GM18870 (cell line): ENCODE results near the gene TTLL3.

Experiments used
- ATAC-seq: cut with Tn5 transposase; IDR thresholded peaks from one replicate; pipeline ENCODE4 v1.9.1; 2021; ENCODE audit warnings: moderate library complexity; ENCODE audit not compliant: unreplicated experiment

The TTLL3 gene

DNA sequence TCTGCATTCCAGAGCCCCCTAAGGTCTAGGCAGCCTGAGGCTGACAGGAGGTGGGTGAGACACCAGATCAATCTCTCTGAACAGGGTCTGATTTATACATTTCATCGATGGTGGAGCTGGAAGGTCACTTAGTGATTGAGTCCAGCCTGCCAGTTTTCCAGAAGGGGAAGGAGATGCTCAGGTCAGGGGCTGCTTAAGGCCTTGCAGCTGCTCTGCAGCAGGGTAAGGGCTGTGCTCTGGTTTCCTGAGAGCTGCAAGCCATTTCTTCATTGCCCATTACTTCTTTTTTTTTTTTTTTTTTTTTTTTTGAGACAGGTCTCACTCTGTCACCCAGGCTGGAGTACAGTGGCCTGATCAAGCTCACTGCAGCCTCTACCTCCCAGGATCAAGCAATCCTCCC lies 28.5 kb upstream of the TTLL3 start:
- ATAC-seq = no peak

DNA sequence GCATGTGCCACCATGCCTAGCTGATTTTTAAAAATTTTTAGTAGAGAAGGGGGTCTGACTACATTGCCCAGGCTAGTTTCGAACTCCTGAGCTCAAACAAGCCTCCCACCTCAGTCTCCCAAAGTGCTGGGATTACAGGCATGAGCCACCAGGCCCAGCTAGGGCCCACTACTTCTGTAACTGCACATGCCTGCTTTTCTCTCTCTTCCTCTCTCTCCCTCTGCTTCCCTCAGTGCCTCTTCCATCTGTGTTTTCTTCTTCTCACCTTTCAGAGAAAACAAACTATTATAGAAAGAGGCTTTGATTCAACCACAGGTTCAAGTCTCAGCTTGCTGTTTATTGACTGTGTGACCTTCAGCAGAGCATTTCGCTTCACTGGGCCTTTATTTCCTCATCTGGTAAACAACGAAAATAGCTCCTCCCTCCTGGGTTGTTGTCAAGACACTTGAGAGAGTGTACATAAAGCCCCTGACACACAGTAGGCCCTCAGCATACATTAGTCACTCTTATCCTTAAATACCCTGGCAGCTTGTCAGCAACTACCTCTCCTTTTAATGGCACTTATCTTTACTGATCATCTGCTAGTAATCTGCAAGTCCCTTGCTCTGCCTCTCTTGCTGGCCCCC lies 28.0 kb upstream of the TTLL3 start:
- ATAC-seq = no peak

DNA sequence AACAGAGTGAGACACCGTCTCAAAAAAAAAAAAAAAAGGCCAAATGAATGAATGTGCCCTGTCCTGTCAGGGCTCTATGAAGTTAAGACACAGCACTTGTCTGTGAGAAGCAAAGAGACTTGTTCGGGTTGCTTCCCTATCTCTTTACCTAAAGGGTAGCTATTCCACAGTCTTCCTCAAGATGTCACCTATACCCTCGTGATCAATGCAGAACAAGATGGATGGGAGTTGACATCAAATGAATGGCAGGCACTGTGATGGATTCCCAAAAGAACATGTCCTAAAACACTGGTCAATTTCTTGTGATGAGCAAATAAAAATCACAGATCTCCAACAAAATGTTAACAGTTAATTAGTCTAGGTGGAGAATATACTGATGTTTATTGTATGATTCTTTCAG lies 27.3 kb upstream of the TTLL3 start:
- ATAC-seq = no peak

DNA sequence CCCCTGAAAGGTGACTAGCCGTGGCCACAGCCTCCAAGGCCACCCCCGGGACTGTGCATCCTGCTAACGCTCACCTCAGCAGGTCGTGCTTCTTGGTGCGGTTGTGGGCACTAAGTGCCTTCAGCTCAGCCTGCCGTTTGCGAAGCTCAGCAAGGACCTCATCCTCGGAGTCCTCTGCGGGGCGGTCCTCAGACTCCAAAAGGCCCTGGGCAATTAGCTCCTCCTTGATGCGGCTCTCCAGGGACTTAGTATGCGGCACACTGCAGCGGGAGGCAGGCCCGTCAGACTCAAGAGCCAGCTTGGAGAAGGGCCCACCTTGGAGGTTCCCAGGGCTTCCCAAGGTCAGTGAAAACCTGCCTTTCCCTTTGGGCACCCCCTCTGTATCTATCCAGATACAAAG lies 26.1 kb upstream of the TTLL3 start:
- ATAC-seq = no peak

DNA sequence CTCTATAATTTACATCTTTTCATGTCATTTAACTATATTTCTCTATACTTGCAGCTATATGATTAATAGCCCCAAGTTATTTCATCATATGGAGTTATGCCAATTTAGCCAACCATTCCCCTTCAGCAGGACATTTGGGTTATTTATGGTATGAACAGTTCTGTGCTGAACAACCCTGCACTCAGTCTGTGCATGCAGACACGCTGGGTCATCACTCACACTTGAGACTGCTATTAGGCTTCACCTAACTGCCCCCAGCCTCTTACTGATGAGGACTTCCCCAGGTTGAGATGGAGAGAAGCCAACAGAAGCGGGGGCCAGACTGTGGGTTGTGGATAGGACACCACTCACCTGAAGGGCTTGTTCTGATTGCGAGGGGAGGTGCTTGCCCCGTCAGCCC lies 25.1 kb upstream of the TTLL3 start:
- no peak for ATAC-seq

DNA sequence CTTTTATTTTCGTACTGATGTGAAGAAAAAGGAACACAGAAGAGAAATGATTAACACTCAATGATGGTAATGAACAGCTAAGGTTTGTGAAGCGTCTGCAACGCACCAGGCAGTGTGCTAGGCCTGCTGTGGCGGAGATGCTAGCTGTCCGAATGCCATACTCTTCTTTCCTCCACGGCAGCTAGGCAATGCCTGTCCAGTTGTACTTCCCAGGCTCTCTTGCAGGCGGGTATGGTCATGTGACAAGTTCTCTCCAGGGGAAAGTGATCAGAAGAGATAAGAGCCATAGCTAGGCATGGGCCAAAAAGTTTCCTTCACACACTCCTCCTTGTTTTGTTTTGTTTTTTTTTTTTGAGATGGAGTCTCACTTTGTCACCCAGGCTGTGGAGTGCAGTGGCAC lies 24.5 kb upstream of the TTLL3 start:
- ATAC-seq = no peak

DNA sequence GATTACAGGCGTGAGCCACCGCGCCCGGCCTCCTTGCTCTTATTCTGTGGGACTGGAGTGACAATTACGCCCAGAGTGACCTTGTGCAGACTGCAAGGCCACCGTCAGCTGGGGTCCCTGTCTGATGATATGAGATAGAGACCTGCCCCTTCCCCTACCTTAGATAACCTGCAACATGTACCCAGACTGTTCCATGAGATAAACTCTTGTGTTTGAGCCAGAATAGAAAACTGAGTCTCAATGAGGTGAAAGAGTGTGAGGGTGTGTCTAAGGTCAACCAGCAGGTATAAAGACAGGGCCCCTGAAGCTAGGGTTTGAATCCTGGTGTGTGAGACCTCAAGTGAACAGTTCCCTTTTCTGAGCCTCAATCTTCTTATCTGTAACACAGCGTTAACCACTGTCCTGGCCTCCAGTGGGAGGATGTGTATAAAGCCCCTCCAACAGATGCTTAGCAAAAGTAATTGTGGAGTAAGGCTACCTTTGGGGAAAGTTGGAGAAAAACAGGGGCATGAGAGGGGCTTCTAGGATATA lies 23.8 kb upstream of the TTLL3 start:
- ATAC-seq = no peak

DNA sequence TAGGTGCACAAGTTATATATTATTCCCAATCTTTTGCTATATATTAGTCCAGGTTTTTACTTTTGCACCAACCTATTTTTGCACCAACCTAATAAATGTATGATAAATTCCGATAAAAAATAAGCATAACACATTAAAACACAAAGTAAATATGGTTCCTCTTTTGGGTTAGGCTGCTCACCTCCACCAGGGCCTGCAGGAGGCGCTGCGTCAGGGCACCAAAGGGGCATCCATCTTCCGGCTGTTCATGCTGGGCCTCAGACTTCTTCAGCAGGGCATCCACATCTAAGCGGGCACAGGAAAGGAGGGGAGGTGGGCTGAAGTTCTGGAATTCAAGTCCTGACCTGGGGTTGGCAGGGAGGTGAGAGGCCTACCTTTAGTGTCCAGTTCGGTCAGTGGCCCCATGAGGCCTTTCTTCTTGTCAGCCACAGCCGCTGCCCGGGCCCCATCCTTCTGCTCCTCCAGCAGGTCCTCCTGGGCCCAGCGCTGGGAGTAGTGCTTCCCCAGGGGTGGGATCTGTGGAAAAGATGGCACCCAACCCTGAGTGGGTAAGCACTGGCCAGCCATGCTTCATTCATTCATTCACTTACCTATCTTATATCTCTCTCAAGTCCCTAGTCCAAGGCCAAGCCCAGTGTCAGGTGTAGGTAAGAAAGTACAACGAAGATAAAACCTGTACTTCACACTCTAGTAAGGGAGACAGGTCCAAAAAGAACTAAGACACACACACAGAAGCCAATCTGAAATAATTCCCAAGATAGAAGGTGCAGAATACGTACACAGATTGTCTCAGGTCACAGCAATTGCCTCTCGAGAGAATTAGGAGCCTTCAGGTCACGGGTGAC lies 23.0 kb upstream of the TTLL3 start:
- no peak for ATAC-seq

DNA sequence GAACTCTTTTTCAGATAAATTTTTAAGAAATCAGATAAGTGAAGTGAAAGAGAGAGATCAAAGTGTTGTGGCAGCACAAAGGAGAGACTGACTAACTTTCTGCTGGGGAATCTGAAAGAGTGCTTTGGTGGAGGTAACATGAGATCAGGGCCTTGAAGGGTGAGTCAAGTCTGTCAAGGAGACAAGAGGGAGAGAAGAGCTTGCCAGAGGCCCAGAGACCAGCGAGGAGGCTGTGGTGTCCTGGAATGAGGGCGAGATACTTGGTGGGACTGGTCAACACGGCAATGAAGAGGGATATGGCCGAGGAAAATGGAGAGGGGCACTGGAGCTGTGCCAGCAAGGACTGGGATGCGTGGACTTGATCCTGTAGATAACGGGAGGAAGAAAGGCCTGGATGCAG lies 22.3 kb upstream of the TTLL3 start:
- ATAC-seq = no peak

DNA sequence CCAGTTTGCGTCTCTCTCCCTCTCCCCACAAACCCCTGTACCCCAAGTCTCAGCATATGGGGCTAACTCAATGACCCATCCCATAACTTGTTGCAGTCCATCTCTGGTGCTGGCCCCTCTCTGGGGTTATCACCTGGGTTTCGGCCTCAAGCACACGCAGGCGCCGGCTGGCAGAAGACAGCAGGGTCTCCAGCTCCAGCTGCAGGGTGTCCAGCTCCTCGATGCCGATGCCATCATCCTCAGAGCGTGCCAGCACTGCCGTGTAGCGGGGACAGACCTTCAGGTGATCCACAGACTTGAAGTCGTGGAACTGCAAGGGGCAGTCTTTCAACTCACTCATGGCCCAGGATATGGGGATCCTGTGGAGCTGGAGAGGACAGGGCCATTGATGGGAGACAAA lies 18.9 kb upstream of the TTLL3 start:
- no peak for ATAC-seq

DNA sequence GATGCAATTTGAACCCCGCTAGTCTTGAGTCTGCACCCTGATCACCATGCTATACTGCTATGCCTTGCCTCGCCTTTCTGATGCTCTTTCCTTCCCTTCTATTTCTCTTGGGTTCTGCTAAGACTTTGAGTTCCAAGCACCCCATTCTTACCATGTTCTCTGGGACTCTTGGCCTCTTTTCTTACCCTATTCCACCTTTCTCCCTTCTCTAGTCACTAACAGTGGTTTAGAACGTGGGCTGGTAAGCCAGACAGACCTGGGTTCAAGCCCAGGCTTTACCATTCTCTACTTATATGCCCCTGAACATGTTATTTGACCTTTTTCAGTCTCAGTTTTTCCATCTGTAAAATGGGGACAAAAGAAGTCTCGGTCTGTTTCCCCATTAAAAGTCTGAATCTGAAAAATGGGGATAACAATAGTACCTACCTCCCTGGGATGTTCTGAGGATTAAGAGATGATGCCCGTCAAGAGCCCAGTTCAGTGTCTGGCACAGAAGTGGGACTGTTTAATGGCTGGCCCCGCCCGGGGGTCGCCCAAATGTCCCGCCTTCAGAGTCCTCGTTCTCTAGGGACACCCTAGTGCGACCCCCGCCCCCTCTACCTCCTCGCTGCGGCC lies 18.2 kb upstream of the TTLL3 start:
- peak; percentile 4 for ATAC-seq

DNA sequence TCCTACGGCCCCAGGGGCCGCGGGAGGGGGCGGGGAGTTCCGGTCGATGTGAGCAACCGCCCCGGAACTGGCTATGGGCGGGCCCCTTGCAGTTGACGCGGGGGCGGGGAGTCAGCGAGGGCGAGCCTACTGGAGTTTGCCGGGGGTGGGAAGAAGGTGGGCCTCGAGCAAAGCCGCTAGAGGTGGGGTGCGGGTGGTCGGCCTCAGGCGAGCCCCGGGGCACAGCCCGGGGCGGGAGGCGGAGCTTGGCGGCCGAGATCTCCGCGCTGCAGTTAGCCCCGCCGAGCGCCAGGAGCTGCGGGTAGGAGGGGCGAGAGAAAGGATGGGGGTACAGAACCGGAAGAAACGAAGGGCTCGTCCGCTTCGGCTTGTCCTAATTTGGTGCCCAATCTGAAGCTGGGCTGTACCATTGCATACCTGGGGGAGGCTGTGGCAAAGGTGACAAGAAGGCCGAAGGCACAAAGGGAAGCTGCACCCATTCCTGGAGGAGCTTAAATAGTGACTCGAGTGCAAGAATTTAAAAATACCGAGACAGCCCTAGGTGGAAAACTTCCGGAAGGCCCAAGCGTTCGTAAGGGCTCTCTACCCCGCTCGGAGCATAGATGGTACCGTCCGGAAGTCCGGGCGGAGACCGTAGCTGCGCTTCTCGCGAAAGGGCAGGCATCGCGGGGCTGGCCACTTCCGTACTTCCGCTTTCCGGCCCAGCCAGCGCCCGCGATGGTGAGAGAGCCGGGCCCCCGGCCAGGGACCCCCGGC lies 17.5 kb upstream of the TTLL3 start, which contains the start of the genes ARPC4 and TADA3:
TSS of gene ARPC4 (plus strand) at position 678 of the 756 bp plus-strand sequence. CDS start at position 718, 40 bp downstream.
TSS of gene TADA3 (minus strand) at position 69 of the 756 bp plus-strand sequence. CDS start 1,007 bp downstream, outside the sequence.
- ATAC-seq = peak; percentile 81

DNA sequence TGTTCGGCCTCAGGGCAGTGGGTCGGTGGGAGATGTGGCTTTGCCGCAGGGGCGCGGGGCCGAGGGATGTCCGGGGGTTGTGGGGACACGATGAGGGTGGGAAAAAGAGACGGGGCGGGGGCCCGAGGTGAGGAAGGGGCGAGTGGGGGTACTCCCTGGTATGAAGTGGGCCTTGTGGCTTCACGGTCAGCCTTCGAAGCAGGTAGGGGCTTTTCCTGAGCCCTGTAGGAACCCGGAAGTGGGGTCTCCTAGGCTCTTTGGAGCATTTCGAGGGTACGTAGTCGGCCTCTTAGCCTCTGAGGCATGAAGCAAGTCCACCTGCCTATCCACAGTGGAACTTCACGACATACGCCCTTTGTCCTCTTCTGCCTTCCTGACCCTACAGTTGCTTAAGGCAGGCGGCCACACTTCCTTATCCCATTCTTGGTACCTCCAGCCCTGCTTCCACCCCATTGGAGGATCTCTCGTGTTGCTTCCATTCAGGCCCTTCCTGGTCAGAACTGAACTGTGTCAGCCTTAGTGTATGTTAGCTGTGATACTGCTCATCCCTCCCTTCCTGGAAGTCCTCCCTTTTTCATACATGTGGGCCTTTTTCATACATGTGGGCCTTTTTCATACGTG lies 16.8 kb upstream of the TTLL3 start:
- ATAC-seq = no peak

DNA sequence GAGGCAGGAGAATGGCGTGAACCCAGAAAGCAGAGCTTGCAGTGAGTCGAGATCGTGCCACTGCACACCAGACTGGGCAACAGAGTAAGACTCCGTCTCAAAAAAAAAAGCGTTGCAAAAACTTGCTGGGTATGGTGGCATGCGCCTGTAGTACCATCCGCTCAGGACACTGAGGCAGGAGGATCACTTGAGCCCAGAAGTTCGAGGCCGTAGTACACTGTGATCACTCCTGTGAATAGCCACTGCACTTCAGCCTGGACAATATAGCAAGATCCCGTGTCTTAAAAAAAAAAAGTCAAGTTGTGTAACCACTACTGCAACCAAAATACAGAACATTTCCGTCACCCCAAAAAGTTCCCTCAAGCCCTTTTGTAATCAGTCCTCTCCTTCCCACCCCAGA lies 15.7 kb upstream of the TTLL3 start:
- ATAC-seq = no peak

DNA sequence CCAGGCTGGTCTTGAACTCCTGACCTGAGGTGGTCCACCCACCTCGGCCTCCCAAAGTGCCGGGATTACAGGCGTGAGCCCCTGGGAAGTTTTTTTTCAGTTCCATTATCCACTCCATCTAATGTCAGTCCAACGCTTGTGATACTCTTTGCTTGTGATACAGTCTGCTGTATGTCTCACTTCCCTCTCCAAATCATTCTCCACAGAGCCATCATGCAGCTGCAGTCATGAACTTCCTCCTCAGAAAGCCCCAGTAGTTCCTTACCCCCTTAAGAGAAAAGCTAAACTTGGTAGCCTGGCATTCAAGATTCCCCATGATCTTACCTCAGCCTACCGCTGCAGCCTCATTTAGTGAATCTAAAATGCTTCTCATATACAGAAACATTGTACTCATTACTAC lies 14.9 kb upstream of the TTLL3 start:
- ATAC-seq = no peak

DNA sequence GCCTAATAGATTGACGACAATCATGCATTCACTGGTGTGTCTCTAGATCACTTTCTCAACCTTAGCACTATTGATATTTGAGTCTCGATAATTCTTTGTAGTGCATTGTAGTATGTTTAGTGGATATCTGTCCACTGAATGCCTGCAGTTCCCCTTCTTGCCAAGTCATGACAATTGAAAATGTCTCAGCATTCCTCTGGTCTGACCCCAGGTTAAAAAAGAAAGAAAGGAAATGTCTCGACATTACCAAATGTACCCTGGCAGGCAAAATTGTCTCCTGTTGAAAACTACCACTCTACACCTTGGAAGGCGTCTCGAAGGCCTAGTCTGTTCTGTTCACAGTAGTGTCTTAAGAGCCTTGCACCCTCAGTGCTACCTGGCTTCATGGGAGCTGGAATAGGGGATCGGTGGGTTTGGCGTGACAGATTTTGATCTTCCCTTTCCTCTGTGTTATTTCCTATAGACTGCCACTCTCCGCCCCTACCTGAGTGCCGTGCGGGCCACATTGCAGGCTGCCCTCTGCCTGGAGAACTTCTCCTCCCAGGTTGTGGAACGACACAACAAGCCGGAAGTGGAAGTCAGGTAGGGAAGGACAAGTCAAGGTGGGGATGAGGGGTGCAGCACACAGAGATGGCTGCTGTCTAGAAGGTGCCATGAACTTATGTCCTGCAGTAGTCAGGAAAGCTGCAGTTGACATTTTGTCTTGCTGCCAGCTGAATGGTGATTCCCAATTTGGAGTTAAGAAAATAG lies 12.7 kb upstream of the TTLL3 start:
- ATAC-seq = no peak

DNA sequence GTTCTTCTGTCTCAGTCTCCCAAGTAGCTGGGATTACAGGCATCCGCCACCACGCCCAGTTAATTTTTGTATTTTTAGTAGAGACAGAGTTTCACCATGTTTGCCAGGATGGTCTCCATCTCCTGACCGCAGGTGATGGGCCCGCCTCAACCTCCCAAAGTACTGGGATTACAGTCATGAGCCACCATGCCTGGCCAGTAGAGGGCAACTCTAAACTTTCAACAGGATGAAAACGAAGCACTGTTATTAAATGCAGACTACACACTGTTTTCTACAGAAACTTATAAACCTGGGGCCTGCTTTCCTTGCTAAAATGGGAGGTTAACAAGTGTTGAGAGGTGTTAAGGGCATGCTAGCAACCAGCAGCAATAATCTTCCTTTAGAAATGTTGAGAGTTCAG lies 9.5 kb upstream of the TTLL3 start:
- ATAC-seq = no peak

DNA sequence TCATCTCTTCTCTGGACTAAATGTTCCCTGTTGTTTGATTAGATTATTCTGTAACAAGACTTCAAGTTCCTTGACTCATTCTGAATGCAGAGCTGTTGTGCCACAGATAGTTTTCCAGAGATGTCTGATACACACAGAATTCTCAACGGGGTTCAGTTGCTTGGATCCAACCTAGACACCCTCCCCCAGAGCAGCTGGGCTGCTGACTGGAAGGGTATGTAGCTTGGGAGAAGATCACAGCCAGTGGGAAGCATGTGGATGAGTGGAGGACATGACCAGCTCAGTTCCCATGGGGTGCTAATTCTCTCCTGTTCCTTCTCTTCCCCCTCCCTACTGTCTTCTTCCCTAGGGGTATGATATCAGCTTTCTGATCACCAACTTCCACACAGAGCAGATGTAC lies 6.6 kb upstream of the TTLL3 start:
- ATAC-seq = no peak

DNA sequence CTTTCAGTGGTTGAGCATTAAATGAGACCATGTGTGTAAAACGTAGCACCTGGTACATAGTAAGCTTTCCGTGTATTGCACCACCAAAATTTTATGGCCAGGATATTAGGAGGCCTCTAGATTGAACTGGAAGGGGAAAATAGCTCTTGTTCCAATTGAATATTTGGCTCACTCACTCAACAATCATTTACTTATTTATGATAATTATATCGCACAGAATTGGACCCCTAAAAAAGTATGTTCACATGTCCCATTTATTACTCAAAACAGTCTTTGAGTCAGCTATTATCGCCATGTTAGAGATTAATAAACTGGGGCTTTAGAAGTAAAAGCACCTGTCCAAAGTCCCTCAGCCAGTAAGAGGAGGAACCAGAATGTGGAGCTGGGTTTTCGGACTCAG lies 5.1 kb upstream of the TTLL3 start:
- ATAC-seq = no peak

DNA sequence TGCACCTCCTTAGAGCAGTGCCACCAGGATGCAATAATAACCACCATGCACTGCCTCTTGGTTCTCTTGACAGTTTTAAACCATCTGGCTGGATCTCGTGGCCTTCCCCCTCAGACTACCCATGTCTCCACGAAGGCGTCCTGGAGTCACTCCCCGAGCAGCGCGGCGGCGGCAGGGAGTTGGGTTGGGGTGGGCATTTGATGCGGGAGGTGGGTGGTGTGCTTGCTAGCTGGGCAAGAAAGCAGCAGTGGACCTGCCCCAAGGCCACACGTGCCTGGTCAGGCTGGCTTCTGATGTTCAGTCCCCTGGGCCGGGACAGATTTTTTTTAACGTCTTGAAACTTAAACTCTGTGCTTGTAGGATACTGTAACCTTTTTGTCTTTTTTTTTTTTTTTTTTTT lies 3.9 kb upstream of the TTLL3 start:
- ATAC-seq = no peak
